Ovary (tissue), 3 donors: ENCODE measurements around the gene OCA2.

Source experiments
- POLR2A ChIP-seq: fragments of 450-650 bp; IDR thresholded peaks from one replicate; pipeline ENCODE4 v1.6.1; 2017; ENCODE audit warnings: antibody characterized with exemption, mild to moderate bottlenecking, moderate library complexity
- TF ChIP-seq, protein P1 (sequence below), 3 donors: fragments of 450-650 bp in 2 of 3; fragments of 200-600 bp in 1 of 3; IDR thresholded peaks; one replicate each; pipeline versions ENCODE4 v1.5.1 to v1.8.0; 2016 to 2022; ENCODE audit warnings: antibody characterized with exemption in 3 of 3, mild to moderate bottlenecking in 1 of 3
- donor health status: DM: no; HTN: no; CAD: no.

- no peak for TF ChIP-seq POLR2A
- TF ChIP-seq, protein P1, sequence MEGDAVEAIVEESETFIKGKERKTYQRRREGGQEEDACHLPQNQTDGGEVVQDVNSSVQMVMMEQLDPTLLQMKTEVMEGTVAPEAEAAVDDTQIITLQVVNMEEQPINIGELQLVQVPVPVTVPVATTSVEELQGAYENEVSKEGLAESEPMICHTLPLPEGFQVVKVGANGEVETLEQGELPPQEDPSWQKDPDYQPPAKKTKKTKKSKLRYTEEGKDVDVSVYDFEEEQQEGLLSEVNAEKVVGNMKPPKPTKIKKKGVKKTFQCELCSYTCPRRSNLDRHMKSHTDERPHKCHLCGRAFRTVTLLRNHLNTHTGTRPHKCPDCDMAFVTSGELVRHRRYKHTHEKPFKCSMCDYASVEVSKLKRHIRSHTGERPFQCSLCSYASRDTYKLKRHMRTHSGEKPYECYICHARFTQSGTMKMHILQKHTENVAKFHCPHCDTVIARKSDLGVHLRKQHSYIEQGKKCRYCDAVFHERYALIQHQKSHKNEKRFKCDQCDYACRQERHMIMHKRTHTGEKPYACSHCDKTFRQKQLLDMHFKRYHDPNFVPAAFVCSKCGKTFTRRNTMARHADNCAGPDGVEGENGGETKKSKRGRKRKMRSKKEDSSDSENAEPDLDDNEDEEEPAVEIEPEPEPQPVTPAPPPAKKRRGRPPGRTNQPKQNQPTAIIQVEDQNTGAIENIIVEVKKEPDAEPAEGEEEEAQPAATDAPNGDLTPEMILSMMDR (IDR thresholded peaks at IDR 0.05), result no peak
Measured at GRCh38 chr15:28110481-28110881, 11.4 kb upstream of the OCA2 start.
